Measurements from ENCODE around the gene NHLH1.

GRCh38 chr1:160404094-160404493 is 37.2 kb downstream of the NHLH1 start:
- TF ChIP-seq CTCF (conservative IDR thresholded peaks at IDR 0.05; ENCODE audit: low read depth, low read length) (no peak), EZH2 (IDR thresholded peaks at IDR 0.05; ENCODE audit: borderline replicate concordance, low read depth, low read length, poor library complexity, severe bottlenecking) (no peak)
